Activated naive CD4-positive, alpha-beta T cell (primary cell): ENCODE data around the gene GNG7.
"Not testable (repeated sequence)": the region's sequence is repeated elsewhere in the genome, so short reads cannot be mapped to it uniquely, and the experiment has no call there.

ENCODE experiments used
- DNase-seq, 4 experiments: peaks; one replicate each; lab custom pipeline; 2025; lab: John Stamatoyannopoulos, UW

Gene GNG7

DNA sequence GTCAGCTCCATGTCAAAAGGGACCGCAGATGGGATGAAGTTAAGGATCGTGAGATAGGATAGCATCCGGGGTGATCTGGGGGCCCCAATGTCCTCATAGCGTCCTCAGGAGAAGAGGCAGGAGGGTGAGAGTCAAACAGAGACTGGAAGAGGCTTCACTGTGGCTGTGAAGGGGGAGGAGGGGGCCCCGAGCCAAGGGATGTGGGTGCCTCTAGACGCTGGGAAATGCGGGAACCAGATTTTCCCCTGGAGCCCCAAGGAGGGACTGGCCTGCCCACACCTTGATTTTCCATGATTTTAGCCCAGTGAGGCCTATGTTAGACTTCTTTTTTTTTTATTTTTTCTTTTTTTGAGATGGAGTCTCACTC is 61.2 kb downstream of the GNG7 start:
- DNase-seq, result no peak

DNA sequence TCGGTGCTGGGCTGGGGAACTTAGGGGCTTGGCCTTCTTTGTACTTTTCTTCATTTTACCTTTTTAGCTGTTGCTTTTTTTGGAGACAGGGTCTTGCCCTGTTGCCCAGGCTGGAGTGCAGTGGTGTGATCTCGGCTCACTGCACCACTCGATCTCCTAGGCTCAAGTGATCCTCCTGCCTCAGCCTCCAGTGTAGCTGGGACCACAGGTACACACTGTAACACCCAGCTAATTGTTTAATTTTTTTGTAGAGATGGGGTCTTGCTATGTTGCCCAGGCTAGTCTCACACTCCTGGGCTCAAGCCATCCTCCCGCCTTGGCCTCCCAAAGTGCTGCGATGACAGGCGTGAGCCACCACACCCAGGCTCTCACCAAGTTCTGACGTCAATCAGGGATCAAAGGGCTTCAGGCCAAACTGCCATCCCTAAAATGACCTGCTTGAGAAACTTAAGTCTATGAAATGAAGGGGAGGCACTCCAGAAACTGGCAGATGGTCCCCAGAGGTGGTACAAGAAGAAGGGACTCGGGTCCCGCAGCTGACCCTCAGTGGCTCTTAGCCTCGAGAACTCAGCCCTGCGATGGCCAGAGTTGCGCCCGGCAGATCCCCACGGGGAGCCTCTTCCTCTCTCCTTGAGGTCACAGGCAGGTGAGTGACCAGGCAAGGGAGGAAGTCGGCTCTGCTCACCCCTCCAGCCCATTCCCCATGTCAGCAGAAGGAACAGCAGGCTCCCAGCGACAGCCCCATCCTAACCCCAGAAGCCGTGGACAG is 61.7 kb downstream of the GNG7 start:
- no peak for DNase-seq

DNA sequence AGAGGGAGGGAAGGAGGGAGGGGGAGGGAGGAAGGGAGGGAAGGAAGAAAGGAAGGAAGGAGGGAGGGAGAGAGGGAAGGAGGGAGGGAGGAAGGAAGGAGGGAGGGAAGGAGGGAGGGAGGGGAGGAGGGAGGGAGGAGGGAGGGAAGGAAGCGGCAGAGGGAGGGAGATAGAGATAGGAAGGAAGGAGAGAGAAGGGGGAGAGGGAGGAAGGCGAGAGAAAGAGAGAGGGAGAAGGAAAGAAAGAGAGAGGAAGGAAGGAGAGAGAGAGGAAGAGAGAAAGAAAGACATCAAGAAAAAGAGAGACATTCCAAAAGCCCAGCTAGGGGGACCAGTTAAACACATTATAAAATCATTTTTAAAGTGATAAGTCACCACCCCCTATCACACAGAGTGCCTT is 62.5 kb downstream of the GNG7 start:
- no peak for DNase-seq

DNA sequence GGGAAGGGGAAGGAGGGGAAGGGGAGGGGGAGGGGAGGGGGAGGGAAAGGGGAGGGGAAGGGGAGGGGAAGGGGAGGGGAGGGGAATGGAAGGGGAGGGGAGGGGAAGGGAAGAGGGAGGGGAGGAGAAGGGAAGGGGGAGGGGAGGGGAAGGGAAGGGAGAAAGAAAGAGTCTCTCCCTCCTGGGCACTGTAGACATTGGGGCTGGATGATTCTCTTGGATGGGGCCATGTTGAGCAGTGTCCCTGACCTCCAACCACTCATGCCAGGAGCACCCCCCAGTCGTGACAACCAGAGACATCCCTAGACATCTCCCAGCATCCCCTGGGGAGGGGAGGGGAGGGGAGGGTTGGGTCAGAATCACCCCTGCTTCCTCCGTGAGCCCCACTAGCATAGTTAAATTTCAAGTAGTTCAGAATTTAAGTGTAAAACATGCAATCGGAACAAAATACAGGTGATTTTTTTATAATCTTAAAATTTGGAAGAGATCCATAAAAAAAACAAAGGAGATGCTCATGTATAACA is 64.0 kb downstream of the GNG7 start:
- DNase-seq, result no peak

DNA sequence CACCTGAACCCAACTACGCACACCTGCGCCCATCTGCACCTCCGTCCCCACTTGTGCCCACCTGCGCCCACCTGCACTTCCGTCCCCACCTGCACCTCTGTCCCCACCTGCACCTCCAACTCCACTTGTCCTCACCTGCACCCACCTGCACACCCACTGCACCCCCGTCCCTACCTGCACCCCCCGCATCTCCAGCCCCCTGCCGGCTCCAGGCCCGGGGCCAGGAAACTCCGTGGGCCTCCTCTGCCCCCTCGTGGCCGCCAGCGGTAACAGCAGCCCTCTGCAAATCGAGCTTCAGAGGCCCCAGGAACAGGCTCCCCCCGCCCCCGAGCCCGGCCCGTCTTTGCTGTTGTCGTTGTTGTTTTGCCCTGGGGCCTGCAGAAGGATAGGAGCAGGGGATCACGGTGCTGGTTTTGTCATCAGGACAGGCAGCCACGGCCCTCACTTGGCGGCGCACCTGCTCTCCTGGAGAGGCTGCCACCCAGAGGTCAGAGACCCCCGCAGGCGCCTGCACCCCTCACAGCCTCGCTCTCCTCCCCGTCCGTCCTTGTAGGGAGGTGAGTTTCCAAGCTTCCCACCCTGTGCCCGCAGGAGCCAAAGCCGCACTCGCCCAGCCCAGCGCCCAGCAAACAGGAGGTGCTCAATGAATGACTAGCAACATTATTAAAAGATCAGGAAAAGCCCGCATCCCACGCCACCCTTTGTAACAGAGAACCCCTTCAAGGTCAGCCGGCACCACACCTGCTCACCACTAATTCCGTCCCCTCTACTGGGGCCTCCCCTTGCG is 65.4 kb downstream of the GNG7 start:
- DNase-seq, result peak; percentile 35 to 74 (median 64)

DNA sequence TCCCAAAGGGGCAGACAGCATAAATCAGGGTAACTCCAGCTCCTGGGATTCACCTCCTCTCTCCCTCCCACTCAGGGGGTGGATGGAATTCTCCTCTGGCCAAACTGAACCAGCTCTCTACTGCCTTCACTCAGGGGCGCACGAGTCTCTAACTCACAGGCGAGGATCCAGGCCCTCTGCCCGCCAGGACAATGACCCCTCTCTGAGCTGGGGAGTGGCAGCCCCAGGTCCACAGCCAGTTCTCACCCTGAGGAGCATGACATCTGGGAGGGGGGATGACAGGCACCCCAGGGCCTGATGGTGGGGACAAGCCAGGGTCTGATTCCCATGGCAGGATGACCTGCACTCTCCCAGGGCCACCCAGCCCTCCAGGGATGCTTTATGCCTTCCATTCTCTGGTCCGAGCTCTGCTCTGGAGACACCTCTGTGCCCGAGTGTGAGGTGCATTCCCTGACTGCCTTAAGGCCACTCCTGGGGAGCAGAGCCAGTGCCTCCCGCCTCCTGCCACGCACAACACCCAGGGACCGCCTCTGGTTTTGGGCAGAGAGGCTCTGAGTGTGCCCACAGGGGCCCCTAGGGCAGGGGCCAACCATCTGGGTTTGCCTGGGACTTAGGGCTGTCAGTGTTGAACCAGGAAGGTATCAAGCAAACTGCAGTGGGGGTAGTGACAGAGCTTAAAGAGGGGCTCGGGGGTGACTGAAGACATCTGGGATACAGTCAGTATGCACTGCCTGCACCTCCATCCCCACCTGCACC is 66.2 kb downstream of the GNG7 start:
- no peak for DNase-seq

DNA sequence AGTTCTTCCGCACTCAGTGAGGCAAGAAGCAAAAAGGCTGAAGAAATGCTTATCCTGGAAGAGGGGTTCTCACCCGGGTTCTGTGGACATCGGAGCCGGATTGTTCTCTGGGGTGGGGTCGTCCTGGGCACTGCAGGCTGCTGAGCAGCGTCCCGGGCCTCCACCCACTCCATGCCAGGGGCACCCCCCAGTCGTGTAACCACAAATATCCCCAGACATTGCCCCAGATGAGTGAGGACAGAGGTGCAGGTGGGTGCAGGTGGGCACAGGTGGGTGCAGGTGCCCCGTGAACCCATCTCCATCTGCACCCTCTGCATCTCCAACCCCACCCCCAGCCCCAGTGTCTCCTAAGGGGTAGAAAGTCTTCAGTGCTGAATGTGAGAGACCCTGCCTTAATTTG is 67.5 kb downstream of the GNG7 start:
- DNase-seq, result no peak

DNA sequence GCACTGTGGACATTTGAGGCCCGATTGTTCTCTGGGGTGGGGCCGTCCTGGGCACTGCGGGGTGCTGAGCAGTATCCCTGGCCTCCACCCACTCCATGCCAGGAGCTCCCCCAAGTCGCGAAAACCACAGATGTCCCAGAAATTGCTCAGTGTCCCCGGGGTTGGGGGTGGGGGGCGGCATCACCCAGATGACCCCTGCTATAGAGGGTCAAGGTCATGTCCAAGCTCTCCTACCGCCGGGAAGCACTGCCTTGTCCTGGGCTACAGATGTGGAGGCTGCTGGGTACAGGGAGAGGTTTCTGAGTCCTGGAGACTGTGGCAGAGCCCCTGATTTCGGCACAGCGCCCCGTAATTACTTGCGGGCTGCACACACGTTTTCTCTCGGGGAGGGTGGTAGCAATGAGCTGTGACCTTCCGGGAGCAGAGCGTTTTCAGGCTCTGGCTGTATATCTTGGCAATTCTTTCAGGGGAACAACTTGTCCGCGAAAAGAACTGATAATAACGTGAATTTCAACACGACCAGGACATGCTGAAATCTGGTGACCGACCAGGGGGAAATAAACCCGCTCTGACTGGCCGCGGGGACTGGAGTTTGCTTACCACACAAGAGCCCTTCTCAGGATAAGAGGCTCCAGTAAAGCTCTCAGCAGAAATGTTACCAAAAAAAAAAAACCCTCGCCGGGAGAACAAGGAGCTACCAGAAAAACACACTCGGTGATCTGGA is 68.1 kb downstream of the GNG7 start:
- no peak for DNase-seq

DNA sequence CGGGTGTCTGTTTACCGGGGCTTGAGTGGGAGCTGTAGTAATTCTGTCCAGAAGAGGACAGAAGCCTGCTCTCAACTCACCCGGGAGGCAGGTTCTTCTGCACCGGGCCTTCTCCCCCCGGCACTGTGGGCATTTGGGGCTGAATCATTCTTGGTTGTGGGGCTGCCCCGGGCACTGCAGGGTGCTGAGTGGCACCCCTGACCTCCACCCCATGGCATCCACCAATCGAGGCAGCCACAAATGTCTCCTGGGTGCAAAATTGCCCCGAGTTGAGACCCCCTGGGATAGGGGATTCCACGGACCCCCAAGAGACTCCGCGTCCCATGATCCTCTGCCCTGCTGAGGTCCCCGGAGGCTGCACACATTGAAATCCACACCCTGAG is 68.8 kb downstream of the GNG7 start:
- DNase-seq, result no peak

DNA sequence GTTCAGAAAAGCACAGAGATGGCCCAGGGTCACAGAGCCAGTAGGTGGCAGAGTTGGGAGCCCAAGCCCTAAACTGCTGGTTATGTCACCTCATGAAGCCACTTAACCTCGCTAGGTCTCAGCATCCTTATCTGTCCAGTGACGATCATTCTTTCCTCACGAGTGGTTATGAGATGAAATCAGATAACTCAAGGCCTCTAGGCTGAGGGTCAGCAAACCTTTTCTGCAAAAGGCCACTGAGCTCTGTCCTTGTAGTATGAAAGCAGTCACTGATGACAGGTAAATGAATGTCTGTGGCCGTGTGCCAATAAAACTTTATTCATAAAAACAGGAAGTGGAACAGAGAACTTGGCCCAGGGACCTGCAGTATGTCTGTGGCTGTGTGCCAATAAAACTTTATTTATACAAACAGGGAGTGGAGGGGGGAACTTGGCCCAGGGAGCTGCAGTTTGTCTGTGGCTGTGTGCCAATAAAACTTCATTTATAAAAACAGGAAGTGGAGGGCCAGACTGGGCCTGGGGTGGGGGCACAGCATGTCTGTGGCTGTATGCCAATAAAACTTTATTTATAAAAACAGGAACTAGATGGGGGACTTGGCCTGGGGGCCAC is 71.2 kb downstream of the GNG7 start:
- no peak for DNase-seq

DNA sequence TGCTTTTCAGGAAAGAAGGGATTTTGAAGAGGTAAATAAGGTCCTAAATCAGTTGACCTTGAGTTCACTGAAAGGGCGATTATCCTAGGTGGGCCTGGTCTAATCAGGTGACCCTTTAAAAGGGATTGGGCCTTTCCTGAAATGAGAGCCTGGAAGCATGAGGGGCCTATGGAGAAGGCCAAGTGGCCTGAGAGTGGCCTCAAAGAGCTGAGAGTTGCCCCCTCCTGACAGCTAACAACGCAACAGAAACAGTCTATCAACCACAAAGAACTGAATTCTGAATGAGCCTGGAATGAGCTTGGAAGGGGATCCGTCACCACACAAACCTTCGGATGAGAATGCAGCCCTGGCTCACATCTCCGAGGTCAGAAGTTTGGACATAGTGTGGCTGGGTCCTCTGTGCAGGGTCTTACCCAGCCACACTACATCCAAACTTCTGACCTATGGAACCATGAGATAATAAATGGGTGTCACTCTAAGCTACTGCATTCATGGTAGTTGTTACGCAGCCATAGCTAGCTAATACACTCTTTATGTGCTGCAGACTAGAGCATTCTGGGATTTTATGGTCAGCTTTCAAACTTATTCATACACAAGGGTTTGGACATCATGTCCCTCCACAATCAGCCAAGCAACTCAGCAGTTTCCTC is 72.0 kb downstream of the GNG7 start:
- DNase-seq, result no peak

DNA sequence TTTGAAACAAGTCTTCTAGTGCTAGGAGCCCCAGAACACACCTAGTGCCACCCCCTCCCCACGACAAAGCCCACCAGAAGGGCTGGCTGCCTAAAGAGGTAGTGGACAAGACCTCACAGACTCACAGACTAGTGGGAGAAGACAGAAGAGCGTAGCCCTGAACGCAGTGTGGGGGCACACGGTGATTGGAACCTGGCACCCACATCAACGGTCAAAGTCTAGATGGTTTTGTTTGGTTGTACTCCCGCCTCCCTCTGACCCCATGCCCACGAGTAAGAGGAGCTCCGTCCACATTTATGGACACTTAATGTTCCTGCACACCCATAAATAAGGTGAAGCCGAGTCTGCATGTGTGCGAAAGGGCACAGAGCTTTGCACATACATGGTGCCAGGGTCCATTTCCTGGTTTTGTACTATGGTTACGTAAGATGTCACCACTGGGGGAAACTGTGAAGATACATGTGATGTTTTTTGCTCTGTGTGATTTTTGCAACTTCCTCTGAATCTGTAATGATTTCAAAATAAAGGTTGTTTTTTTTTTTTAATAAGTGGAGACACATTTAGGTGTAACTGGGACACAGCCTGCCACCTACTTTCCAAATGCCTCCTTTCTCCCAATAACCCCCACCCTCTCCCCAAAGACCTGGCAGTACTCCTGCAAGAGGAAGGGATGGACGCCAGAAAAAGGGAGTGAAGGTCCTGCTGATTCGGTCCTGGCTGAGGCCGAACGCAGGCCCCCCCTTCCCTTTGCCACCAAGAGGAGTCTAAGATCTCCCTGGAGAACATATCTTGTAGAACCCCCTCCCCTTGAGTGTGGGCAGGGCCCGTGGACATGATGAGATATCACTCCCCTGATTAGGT is 72.8 kb downstream of the GNG7 start:
- DNase-seq, result no peak

DNA sequence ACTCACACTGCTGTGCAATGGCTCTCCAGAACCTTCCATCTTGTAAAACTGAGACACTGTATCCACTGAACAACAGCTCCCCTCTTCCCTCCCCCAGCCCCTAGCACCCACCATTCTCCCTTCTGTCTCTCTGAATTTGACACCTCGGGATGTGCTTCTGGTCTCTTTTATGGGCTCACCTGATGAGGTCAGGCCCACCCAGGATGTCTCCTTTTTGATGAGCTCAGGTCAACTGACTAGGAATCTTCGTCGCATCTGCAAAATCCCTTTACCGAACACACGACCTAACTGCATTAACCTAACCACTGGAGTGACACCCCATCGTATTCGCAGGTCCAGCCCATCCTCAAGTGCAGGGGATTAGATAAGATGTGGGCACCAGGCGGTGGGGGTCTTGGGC is 73.9 kb downstream of the GNG7 start:
- no peak for DNase-seq

DNA sequence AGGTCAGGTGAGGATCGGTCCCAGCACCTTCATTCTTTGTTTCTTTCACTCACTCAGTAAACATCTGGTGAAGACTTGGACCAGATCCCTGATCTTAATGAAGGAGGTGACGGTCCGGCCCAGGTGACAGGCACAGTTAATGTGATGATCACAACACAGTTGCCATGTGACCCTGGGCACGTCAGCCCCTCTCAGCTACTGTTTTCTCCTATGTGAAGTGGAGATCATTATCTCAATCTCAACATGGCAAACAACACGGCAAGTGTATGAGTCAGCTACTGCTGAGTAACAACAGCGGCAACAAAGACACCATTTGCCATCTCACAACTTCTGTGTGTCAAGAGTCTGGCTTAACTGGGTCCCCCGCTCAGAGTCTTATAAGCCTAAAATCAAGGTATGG is 74.6 kb downstream of the GNG7 start:
- DNase-seq, result no peak

DNA sequence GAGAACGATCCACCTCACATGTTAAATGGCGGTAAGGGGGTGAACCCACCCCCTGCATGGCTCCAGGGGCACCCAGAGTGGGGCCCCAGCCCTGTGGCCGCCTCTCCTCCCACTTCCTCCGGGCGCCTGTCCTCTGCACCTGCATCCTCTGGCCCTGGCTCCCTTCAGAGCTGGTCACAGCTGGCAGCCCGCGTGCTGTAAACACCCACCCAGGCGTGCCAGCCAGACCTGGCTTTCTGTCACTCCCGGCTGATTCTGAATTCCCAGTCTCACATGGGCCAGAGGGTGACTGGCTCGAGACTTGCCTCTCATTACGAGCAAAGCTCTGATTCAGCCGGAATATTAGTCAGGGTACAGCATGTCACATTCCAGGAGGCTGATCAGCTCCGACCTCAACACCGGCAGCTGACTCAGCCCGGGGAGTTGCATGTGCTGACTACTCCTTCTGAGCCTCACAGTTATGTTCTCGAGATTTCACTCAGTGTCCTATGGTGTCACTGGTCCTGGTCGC is 75.1 kb downstream of the GNG7 start:
- peak in 1 of 4 experiments; percentile 18 for DNase-seq

DNA sequence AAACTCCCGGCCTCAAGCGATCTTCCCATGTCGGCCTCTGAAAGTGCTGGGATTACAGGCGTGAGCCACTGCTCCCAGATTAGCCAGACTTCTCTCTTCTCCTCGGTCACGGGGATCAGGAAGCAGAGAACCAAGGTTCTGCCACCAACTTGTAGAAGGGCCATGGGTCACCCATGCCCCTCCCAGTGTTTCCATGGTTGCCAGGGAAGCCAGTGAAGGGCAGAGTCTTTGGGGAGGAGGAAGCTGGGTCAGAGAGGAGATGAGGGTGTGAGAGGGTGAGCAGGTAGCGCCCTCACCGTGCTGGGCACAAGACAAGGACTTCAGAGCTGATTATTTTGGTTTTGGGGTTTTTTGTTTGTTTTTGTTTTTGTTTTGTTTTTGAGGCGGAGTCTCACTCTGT is 77.1 kb downstream of the GNG7 start:
- DNase-seq, result no peak

DNA sequence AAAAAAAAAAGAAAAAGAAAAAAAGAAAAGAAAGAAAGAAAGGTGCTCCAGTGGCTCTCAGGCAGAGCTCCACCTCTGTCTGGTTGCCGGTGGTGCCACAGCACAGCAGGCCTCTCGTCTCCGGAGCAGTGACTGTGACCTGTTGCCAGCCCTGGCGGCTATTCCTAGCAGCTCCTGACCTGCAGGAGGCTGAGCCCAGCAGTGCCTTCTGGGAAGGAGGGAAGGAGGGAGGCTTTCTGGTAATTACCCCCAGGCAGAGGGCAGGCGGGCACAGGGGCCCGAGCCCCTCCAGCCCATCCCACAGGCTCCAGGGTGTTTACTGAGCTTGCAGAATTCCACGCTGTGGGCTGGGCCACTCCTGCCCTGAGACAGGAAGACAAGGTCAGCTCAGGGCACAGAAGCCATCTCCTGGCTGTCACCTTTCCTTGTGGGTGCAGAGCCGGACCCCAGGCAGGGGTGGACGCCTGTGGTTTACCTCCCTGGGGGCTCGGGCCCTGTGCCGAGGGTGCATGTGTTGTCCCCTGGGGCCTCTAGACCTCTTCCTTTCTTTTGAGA is 77.9 kb downstream of the GNG7 start:
- DNase-seq, result no peak

DNA sequence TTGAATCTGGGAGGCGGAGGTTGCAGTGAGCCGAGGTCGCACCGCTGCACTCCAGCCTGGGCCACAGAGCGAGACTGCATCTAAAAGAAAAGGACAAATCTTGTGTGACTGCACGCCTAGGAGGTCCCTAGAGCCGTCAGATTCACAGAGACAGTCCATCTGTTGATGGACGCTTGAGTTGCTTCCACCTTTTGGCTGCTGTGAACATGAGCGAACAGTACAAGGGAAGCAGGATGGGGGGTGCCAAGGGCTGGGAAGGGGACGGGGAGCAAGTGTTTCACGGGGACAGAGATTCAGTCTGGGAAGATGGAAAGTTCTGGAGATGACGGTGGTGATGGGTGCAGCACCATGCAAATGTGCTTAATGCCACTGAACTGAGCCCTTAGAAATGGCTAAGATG is 78.7 kb downstream of the GNG7 start:
- DNase-seq, result no peak

DNA sequence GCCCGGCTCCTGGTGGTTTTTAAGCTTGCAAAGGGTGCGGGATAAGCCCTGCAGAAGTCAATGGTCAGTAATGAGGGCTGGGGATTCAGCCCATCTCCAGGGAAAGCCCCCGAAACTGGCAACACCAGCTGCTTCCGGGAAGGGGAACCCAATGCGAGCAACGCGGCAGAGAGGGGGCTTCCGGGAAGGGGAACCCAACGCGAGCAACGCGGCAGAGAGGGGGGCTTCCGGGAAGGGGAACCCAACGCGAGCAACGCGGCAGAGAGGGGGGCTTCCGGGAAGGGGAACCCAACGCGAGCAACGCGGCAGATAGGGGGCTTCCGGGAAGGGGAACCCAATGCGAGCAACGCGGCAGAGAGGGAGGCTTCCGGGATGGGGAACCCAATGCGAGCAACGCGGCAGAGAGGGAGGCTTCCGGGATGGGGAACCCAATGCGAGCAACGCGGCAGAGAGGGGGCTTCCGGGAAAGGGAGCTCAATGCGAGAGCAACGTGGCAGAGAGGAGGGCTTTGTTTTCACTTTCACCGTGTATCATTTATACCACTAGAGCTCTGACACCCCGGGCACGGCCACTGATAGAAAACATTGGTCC is 80.0 kb downstream of the GNG7 start:
- DNase-seq, result not testable (repeated sequence)
